Fibroblast of villous mesenchyme (primary cell): ENCODE data around the gene UPK3B. TPM values are rescaled to one million over a fixed set of nuclear protein-coding genes. Genes with fewer than 3 reads are reported as not detected.
"Not testable (repeated sequence)": the region's sequence is repeated elsewhere in the genome, so short reads cannot be mapped to it uniquely, and the experiment has no call there.

Experiments used
- DNase-seq: peaks from one replicate; pipeline ENCODE4 v3.0.0-alpha.2; 2010; ENCODE audit warnings: low read depth
- H3K4me3 ChIP-seq: 2 replicates; pipeline ENCODE4 v1.5.1; 2011; ENCODE audit warnings: low read depth, mild to moderate bottlenecking, low read length
- CTCF ChIP-seq: IDR thresholded peaks from 2 replicates; pipeline ENCODE4 v1.5.1; 2012; ENCODE audit warnings: low read depth, mild to moderate bottlenecking, low read length; ENCODE audit not compliant: insufficient read depth
- total RNA-seq: library from RNA; depleted of rRNA; stranded (reverse); fragments of >200 nt; gene quantifications from 2 replicates; pipeline ENCODE4 v1.2.3, GENCODE V29; 2012

The UPK3B gene
- total RNA-seq, 1 donor = 0.43 TPM

DNA sequence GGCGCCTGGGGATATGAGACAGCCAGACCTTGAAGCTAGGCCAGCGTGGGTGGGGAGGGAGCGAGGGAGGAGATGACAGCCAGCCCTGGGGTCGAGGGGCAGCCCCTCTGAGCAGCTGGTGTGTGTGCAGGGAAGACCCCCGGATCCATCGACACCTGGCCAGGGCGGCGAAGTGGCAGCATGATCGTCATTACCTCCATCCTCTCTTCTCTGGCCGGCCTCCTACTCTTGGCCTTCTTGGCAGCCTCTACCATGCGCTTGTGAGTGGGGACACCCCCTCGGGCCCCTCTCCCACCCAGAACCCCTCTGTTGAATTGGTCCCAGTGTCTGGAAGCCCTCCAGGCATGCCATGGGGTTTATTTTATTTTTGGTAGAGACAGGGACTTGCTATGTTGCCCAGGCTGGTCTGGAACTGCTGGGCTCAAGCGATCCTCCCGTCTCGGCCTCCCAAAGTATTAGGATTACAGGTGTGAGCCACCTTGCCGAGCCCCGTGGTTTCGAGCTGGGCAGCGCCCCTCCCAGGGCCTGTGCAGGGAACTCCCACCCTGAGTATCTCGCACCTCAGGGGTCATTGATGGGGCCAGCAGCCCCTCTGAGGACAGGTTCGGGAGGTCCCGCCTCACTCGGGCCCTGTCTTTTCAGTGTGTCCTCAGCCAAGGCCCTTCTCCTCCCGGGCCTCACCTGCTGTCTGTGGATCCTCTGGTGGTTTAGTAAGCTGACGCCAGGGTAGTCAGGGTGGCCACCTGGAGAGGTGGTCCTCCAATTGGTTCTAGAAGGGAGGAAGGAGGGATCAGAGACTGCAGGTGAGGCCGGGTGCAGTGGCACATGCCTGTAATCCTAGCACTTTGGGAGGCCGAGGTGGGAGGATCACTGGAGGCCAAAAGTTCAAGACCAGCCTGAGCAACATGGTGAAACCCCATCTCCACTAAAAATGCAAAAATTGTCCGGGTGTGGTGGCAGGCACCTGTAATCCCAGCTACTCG, 3.8 kb downstream of the UPK3B start:
- DNase-seq = no peak
- H3K4me3 ChIP-seq = no peak overlapping the region
- TF ChIP-seq CTCF = no peak

- peak; percentile 16 for DNase-seq
- TF ChIP-seq CTCF = no peak
- H3K4me3 ChIP-seq = no peak overlapping the region
Measured at GRCh38 chr7:76514926-76515771, 4.8 kb downstream of the UPK3B start.

- DNase-seq = no peak
- H3K4me3 ChIP-seq = no peak overlapping the region
- peak; percentile 26 for TF ChIP-seq CTCF
Measured at GRCh38 chr7:76515999-76516443, 5.7 kb downstream of the UPK3B start.

DNA sequence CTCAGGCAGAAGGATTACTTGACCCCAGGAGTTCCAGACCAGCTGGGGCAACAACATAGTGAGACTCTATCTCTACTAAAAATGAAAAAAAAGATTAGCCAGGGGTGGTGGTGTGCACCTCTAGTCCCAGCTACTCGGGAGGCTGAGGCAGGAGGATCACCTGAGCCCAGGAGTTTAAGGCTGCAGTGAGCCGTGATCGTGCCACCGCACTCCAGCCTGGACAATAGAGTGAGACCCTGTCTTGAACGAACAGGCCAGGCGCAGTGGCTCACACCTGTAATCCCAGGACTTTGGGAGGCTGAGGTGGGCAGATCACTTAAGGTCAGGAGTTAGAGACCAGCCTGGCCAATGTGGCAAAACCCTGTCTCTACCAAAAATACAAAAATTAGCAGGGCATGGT, 6.6 kb downstream of the UPK3B start:
- not testable (repeated sequence) for H3K4me3 ChIP-seq, DNase-seq

GRCh38 chr7:76526183-76526582, 15.8 kb downstream of the UPK3B start:
- H3K4me3 ChIP-seq, DNase-seq: not testable (repeated sequence)

GRCh38 chr7:76531643-76532042, 21.3 kb downstream of the UPK3B start:
- not testable (repeated sequence) for DNase-seq

DNA sequence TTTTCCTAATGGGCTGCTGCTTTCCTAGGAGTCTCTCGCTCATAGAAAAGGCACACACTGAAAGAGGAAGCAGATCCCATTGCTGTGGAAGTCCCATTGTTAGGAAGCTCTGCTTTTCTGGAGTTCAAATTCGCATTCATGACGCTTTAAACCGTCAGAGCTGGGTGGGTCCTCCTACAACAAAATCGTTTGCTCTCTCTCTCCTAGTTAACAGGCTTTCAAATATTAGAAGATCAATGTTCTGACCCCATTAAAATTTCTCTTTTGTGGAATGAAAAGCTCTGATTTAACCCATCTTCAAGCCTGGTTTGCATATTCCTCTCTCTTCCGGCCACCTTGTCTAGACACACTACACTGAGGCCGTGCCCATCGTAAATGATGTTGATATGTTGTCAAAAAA, 32.8 kb downstream of the UPK3B start, which contains the start of gene SPDYE16:
Gene SPDYE16 (minus strand): TSS at position 101 of the 400 bp plus-strand sequence. CDS start 1,838 bp downstream, outside the sequence.
- not testable (repeated sequence) for H3K4me3 ChIP-seq, DNase-seq

More at GRCh38 chr7:76531643-76532042, 21.3 kb downstream of the UPK3B start:
- H3K4me3 ChIP-seq = not testable (repeated sequence)

GRCh38 chr7:76549025-76549854, 38.9 kb downstream of the UPK3B start:
- peak overlapping the region; percentile 74 for H3K4me3 ChIP-seq
- peak; percentile 89 for DNase-seq

GRCh38 chr7:76549855-76550248, 39.5 kb downstream of the UPK3B start:
- DNase-seq = not testable (repeated sequence)
- peak overlapping the region; percentile 74 for H3K4me3 ChIP-seq

- DNase-seq, H3K4me3 ChIP-seq: not testable (repeated sequence)
Measured at GRCh38 chr7:76551992-76552391, 41.6 kb downstream of the UPK3B start.

DNA sequence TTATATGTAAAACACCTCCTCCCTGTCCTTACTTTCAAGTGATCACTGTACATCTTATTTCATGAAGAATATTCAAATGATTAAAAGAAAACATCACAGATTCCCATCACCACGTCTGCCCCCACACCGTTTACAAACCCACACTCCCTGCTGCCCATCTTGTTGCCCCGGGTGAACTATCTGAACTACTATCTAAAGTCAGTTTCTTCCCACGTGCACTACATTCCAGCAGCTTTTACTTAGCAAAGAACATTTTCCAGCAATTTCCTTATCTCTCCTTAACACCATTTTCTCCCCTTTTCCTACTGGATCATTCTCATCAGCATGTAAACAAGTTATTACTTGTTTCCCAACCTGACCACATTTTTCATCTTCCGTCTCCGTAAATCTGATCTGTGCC, 49.3 kb downstream of the UPK3B start:
- H3K4me3 ChIP-seq, DNase-seq: not testable (repeated sequence)

DNA sequence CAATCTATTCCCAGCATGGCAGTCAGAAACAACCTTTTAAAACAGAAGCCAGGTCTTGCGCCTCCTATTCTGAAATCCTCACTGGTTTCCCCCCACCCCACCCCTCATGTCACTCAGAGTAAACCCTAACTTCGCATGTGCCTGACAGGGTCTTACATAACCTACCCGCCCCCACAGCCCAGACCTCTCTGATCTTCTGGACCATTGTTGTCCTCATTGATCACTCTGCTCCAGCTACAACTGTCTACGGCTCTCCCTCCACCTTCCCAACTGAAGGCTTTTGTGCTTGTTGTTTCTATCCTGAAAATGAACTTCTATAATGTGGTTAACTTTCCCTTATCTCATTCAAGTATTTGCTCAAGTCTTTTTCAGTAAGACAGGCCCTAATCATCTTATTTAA, 49.8 kb downstream of the UPK3B start:
- not testable (repeated sequence) for DNase-seq, H3K4me3 ChIP-seq

DNA sequence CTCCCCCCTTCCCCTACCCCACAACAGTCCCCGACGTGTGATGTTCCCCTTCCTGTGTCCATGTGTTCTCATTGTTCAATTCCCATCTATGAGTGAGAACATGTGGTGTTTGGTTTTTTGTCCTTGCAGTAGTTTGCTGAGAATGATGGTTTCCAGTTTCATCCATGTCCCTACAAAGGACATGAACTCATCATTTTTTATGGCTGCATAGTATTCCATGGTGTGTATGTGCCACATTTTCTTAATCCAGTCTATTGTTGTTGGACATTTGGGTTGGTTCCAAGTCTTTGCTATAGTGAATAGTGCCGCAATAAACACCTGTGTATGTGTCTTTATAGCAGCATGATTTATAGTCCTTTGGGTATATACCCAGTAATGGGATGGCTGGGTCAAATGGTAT, 51.0 kb downstream of the UPK3B start:
- DNase-seq, H3K4me3 ChIP-seq: not testable (repeated sequence)

DNA sequence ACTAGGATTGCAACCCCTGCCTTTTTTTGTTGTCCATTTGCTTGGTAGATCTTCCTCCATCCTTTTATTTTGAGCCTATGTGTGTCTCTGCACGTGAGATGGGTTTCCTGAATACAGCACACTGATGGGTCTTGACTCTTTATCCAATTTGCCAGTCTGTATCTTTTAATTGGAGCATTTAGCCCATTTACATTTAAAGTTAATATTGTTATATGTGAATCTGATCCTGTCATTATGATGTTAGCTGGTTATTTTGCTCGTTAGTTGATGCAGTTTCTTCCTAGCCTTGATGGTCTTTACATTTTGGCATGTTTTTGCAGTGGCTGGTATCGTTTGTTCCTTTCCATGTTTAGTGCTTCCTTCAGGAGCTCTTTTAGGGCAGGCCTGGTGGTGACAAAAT, 54.6 kb downstream of the UPK3B start:
- DNase-seq, H3K4me3 ChIP-seq: not testable (repeated sequence)
